Muscle of back (tissue), 11 donors: ENCODE measurements around the gene TLR9. TPM values are rescaled to one million over a fixed set of nuclear protein-coding genes. Genes with fewer than 3 reads are reported as not detected.

Experiments used
- DNase-seq, 3 donors: peaks; one replicate each; pipeline versions ENCODE4 v3.0.0 to v3.0.0-alpha.2; 2013
- polyA plus RNA-seq, 10 donors: library from polyadenylated mRNA; unstranded; fragments of 120-200 nt; gene quantifications; one replicate each; pipeline ENCODE4 v1.2.1, GENCODE V29; 2013; ENCODE audit not compliant: insufficient read length in 10 of 10

The TLR9 gene
- polyA plus RNA-seq, 10 donors = 0.05 to 0.33 (median 0.18) TPM; not detected in 2

- no peak for DNase-seq
Measured at GRCh38 chr3:52233108-52233591, 7.7 kb upstream of the TLR9 start.

- DNase-seq = no peak
Measured at GRCh38 chr3:52232279-52233107, 7.0 kb upstream of the TLR9 start.

GRCh38 chr3:52231502-52232278 lies 6.2 kb upstream of the TLR9 start:
- peak in 1 of 3 donors; percentile 46 for DNase-seq

GRCh38 chr3:52230889-52231499 lies 5.5 kb upstream of the TLR9 start:
- no peak for DNase-seq

DNA sequence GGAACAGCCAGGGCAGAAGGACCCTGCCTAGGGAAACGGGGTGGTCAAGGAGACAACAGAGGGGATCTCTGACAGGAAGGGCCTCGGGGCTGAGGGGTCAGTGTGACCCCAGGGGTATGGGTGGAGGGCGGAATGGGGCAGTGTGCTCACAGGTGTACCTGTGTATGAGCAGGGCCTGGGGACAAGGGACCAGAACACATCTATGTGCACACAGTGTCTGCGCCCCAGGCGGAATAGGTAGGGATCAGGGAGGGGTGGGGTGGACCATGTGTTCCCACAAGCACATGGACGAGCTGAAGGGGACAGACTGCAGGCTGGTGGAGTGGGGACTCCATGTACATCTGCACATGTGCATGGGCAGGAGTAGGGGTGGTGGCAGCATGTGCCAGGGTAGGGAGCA lies 5.0 kb upstream of the TLR9 start:
- DNase-seq = no peak

GRCh38 chr3:52229656-52230055 lies 4.2 kb upstream of the TLR9 start:
- DNase-seq = no peak

DNA sequence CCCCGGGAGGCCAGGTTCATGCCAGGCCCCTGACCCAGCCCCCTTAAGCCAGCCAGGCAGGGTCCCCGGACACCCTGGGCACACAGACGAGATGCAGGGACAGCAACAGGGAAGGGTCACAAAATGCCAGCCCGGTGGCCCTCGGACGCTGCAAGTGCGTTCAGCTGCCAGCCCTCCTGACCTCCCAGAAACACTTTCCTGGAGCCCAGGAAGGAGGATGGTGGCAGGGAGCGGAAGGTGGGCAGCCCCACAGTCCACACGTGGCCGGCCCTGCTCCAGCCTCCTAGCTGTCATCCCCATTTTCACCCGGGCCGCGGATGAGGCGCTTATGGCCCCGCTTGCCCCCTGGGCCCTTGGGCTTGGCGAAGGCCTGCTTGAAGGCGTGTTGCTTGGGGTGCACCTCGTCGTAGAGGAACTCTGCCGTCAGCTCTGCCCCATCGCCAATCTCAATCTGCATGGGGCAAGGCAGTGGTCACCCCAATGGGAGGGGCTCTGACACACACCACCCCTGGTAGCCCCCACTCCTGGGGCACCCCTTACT lies 3.4 kb upstream of the TLR9 start:
- no peak for DNase-seq

DNA sequence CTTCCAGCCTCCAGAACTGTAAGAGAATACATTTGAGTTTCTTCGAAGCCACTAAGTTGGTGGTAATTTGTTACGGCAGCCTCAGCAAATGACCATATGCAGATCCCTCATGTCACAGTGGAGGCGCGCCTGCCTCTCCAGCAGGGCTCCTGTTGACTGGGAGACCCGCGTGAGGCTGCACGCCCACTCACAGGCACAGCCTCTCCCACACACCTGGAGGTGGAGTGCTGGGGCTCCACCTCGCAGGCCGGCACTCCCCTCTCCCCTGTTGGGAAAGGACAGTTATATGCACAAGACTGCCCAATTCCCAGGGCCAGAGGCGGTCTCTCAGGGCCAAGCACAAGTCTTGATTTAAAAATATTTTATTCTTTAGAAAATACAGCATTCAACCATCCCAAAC lies 2.8 kb upstream of the TLR9 start:
- DNase-seq = no peak

- no peak for DNase-seq
Measured at GRCh38 chr3:52227766-52228165, 2.3 kb upstream of the TLR9 start.

DNA sequence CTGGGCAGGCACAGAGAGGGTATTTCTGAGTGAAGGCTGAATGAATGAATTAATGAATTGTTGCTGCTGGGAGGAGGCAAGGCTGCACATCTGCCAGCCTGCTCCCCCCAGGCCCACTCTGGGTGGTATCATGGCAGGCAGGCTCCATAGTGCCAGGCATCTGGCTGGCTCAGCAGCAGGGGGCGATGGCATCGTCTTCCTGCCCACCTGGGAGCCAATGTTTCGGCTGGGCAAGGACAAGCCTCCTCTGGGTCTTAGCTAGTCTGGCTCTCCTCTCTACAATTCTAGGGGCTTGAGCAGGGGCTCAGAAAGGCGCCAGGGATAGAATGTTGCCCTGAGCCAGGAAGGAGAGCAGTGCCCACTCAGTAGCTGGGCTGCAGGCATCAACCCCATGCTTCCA lies 1.7 kb upstream of the TLR9 start:
- DNase-seq = no peak

GRCh38 chr3:52226229-52226817 lies 878 bp upstream of the TLR9 start:
- DNase-seq = no peak

- no peak for DNase-seq
Measured at GRCh38 chr3:52223449-52224408, 1.7 kb downstream of the TLR9 start.

GRCh38 chr3:52222319-52223221 lies 2.9 kb downstream of the TLR9 start:
- DNase-seq = no peak

DNA sequence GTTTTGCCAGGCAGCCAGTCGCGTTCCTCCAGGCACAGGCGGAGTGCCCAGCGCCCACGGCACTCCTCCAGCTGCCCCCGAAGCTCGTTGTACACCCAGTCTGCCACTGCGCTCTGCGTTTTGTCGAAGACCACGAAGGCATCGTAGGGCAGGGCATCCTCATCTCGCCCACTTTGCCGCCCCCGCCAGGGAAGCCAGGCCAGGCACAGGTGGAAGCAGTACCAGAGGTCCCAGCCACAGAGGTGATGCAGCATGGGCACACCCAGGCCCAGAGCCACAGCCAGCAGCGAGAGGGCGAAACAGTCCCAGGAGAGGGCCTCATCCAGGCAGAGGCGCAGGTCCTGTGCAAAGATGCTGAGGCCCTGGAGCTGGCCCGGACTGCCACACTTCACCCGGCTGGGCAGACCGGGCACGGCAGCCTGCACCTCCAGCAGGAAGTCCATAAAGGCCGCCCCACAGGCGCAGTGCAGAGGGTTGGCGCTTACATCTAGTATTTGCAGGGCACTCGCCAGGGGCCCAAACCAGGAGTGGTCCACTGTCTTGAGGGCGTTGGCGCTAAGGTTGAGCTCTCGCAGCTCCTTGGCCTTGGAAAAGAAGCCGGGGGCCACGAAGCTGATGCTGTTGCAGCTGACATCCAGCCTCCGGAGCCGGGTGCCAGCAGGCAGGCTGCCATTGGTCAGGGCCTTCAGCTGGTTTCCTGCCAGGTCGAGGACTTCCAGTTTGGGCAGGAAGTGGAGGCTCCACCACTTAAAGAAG lies 3.7 kb downstream of the TLR9 start:
- DNase-seq = peak in 1 of 3 donors; percentile 57

DNA sequence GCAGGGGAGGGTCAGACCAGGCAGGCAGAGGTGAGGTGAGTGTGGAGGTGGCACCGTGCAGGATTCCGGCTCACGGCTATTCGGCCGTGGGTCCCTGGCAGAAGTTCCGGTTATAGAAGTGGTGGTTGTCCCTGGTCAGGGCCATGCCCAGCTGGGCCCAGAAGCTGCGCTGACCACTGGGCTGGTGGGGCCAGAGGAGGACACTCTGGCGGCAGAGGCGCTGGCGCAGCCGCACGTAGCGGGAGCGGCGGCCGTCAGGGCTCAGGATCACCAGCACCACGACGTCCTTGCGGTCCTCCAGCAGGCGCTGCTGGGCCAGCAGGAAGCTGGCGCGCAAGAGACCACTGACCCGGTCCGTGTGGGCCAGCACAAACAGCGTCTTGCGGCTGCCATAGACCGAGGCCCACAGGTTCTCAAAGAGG lies 4.3 kb downstream of the TLR9 start:
- no peak for DNase-seq

DNA sequence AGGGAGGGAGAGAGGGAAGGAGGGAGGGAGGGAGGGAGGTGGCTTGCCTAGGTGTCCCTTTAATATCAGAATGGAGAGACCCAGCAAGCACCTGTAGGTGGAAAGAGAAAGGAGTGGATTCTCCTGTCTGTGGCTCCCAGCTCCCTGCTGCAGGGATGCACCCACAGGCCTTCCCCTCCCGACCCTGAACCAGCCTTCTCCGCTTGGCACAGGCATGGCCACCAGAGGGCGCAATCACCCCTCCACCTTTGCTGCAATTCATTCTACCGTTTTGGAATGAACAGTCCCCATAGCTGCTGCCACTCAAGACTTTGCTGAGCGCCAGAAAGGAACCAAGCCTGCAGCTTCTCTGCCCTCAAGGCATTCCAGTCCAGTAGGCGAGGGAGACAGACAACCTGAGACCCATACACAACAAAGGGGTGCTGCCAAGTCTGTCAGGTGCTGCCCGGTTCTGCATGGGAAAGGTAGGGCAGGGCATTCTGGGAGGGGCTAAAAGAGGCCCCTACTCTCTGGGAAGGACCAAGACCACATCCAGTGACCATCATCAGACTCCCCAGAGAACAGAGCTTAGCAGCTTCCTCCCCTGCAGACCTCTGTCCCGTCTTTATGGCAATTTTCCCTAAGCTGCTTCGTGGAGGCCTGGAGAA lies 4.9 kb downstream of the TLR9 start:
- DNase-seq = peak; percentile 64 to 91 (median 87)

DNA sequence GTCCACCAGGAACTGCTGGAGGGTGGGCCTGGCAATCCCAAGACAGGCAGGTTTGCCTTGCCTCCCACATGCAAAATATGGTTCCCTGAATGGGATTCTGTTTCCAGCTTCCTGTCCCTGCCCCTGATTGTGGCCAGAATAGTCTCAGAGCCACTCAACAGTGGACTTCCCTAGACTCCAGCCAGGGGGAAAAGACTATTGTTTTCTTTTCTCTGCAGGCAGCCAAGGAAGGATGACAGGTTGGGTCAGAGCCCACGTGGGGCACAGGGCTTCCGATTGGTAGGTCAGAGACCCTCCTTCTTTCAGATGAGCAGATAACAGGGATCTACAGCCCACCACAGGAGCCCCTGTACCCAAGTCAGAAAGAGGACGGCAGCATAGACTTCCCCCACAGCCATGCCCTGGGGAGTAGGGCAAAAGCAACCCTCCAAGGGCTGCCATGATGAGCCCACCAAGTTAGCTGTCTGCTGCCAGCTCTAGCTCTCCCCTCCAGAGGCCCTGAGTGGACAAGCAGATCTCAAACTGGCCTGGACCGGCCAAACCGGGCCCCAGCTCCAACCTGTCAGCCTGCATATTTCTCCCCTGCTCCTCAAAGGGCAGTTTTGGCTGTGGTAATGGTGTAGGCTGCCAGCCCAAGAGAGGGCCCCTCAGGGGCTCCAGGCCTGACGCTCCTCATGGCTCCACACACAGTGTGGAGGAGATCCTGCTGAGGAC lies 6.4 kb downstream of the TLR9 start:
- DNase-seq = no peak
